ENCODE results near the gene CDK5R1. TPM values are rescaled to one million over a fixed set of nuclear protein-coding genes. Genes with fewer than 3 reads are reported as not detected.
A peak's percentile ranks its signal among the peaks of the same experiment; 100 is the strongest.

Gene CDK5R1
- polyA plus RNA-seq, 1 donor from 2014 or later: 3.8 TPM

GRCh38 chr17:32484041-32484461 lies 2.7 kb upstream of the CDK5R1 start:
- no peaks in the 10 kb centered on the region for H3K9me3 Mint-ChIP-seq
- H3K4me3 Mint-ChIP-seq: peak overlapping the region in 2 of 4 donors; percentile 14 to 81
- H3K36me3 Mint-ChIP-seq: peaks cover 1% of the 10 kb centered on the region
- H3K27ac Mint-ChIP-seq: peak overlapping the region in 2 of 3 donors; percentile 59 to 71
- peaks cover 18 to 21% (median 20%) of the 10 kb centered on the region in 3 donors for H3K4me1 Mint-ChIP-seq
- H3K27me3 Mint-ChIP-seq: no peaks in the 10 kb centered on the region

DNA sequence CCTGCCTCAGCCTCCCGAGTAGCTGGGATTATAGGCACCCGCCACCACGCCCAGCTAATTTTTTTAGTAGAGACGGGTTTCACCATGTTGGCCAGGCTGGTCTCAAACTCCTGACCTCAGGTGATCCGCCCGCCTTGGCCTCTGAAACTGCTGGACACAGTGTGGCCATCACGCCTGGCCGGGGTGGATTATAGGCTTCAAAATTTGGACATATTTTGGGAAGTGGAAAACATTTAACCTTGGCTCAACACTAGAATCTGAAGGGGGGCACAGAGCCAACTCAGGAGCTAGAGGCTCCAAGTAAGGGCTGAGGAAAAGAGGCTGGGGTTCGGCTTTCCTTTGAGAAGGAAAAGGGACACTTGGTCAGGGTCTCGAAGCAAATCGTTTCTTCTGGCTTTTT lies 2.2 kb upstream of the CDK5R1 start:
- H3K27me3 Mint-ChIP-seq: no peaks in the 10 kb centered on the region
- H3K36me3 Mint-ChIP-seq: peaks cover 1% of the 10 kb centered on the region
- H3K4me3 Mint-ChIP-seq: peak overlapping the region in 3 of 4 donors; percentile 22 to 81 (median 65)
- peak overlapping the region in 2 of 3 donors; percentile 71 to 83 for H3K27ac Mint-ChIP-seq
- H3K9me3 Mint-ChIP-seq: no peaks in the 10 kb centered on the region
- peaks cover 24 to 27% (median 26%) of the 10 kb centered on the region in 3 donors for H3K4me1 Mint-ChIP-seq

DNA sequence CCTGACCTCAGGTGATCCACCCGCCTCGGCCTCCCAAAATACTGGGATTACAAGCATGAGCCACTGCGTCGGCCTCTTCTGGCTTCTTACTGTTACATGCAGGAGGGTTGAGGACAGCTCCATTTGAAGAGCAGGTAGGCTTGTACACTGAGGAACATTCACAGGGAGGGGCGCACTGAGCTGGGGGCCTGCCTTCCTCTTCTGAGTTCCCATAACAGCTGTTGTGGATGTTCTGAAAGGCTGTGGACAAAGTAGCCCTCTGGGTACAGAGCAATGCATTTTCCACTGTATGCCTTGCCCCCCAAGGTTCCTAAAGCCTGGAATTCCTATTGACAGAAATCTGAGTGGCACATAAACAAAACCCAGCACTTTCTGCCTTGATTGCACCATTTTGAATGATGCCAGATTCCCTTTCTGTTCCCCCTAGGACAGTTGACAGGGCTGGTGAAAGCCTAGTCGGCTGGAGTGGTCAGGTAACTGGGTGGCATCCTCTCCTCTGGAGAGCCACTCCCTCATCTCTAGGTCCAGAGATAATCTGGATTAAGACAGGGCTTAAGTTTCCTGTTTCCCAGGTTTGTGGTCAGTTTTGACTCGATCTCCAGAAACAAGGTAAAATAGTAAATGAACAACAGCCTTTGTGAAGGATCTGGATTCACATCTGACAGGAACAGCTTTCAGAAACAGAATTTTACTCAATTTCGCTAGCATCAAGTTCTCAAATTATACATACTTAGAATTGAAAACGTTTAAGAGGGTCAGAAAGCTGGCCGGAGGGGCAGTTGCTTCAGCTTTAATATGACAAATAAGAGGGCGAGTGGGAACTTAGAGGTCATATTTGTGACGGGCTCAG lies 1.3 kb upstream of the CDK5R1 start:
- H3K27ac Mint-ChIP-seq: peak overlapping the region; percentile 22 to 93 (median 67)
- peaks cover 1% of the 10 kb centered on the region for H3K36me3 Mint-ChIP-seq
- H3K9me3 Mint-ChIP-seq: no peaks in the 10 kb centered on the region
- H3K27me3 Mint-ChIP-seq: no peaks in the 10 kb centered on the region
- peaks cover 30 to 34% (median 33%) of the 10 kb centered on the region in 3 donors for H3K4me1 Mint-ChIP-seq
- H3K4me3 Mint-ChIP-seq: peak overlapping the region; percentile 72 to 96 (median 84)

DNA sequence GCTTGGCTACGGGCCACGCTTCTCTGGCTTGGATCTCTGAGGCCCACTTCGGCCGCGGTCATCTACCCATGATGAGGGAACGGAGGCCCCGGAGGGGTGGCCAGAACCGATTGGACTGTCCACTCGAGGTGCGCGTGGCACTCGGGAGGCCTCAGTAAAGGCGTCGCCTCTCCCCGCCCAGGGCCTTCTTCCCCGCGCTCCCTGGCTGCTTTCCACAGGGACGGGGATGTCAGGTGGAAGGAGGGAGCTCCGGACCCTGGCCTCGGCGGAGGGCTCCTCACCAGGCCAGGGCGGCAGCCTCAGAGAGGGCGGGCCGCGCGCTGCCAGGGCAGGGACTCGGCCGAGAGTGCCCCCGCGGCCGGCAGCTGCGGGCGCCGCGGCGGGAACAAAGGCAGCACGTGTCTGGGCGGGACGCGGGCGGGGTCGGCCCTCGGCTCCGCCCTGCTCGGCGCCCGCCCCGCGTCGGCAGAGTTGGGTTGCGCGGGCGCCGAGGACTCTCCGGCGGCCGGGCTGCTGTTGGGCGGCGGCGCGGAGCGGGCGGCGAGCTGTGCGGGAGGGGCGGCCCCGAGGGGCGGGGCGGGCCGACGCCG lies 587 bp upstream of the CDK5R1 start:
- Mint-ChIP-seq H3K4me3 (peak overlapping the region; percentile 72 to 96 (median 84)), H3K36me3 (peaks cover 1% of the 10 kb centered on the region), H3K27me3 (no peaks in the 10 kb centered on the region), H3K4me1 (peaks cover 37 to 40% (median 40%) of the 10 kb centered on the region in 3 donors), H3K27ac (peak overlapping the region; percentile 22 to 93 (median 67)), H3K9me3 (no peaks in the 10 kb centered on the region)

DNA sequence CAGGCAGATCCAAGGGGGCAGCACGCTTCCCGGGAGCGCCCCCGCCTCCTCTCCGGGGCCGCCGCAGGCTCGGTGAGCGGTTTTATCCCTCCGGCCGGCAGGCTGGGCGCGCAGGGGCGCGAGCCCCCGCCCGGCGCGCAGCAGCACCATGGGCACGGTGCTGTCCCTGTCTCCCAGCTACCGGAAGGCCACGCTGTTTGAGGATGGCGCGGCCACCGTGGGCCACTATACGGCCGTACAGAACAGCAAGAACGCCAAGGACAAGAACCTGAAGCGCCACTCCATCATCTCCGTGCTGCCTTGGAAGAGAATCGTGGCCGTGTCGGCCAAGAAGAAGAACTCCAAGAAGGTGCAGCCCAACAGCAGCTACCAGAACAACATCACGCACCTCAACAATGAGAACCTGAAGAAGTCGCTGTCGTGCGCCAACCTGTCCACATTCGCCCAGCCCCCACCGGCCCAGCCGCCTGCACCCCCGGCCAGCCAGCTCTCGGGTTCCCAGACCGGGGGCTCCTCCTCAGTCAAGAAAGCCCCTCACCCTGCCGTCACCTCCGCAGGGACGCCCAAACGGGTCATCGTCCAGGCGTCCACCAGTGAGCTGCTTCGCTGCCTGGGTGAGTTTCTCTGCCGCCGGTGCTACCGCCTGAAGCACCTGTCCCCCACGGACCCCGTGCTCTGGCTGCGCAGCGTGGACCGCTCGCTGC lies 832 bp downstream of the CDK5R1 start:
- Mint-ChIP-seq H3K36me3 (peaks cover 2% of the 10 kb centered on the region), H3K4me3 (peak overlapping the region; percentile 77 to 94 (median 92)), H3K27ac (peak overlapping the region; percentile 44 to 85 (median 80)), H3K4me1 (peaks cover 46 to 54% (median 53%) of the 10 kb centered on the region in 3 donors), H3K27me3 (no peaks in the 10 kb centered on the region), H3K9me3 (no peaks in the 10 kb centered on the region)

DNA sequence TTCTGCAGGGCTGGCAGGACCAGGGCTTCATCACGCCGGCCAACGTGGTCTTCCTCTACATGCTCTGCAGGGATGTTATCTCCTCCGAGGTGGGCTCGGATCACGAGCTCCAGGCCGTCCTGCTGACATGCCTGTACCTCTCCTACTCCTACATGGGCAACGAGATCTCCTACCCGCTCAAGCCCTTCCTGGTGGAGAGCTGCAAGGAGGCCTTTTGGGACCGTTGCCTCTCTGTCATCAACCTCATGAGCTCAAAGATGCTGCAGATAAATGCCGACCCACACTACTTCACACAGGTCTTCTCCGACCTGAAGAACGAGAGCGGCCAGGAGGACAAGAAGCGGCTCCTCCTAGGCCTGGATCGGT lies 1.4 kb downstream of the CDK5R1 start:
- Mint-ChIP-seq H3K36me3 (peaks cover 2% of the 10 kb centered on the region), H3K27ac (peak overlapping the region; percentile 44 to 85 (median 80)), H3K27me3 (no peaks in the 10 kb centered on the region), H3K4me3 (peak overlapping the region; percentile 77 to 94 (median 92)), H3K4me1 (peaks cover 51 to 60% (median 59%) of the 10 kb centered on the region in 3 donors), H3K9me3 (no peaks in the 10 kb centered on the region)

GRCh38 chr17:32488604-32489180 lies 1.9 kb downstream of the CDK5R1 start:
- H3K4me3 Mint-ChIP-seq: peak overlapping the region; percentile 77 to 94 (median 92)
- H3K4me1 Mint-ChIP-seq: peaks cover 52 to 63% (median 58%) of the 10 kb centered on the region in 3 donors
- H3K27ac Mint-ChIP-seq: peak overlapping the region; percentile 44 to 85 (median 80)
- no peaks in the 10 kb centered on the region for H3K27me3 Mint-ChIP-seq
- H3K9me3 Mint-ChIP-seq: no peaks in the 10 kb centered on the region
- peaks cover 2% of the 10 kb centered on the region for H3K36me3 Mint-ChIP-seq

GRCh38 chr17:32489320-32490100 lies 2.7 kb downstream of the CDK5R1 start:
- peak overlapping the region; percentile 77 to 94 (median 92) for H3K4me3 Mint-ChIP-seq
- peaks cover 3% of the 10 kb centered on the region for H3K36me3 Mint-ChIP-seq
- peaks cover 46 to 65% (median 59%) of the 10 kb centered on the region in 3 donors for H3K4me1 Mint-ChIP-seq
- H3K27me3 Mint-ChIP-seq: no peaks in the 10 kb centered on the region
- no peaks in the 10 kb centered on the region for H3K9me3 Mint-ChIP-seq
- peak overlapping the region; percentile 78 to 85 (median 81) for H3K27ac Mint-ChIP-seq

DNA sequence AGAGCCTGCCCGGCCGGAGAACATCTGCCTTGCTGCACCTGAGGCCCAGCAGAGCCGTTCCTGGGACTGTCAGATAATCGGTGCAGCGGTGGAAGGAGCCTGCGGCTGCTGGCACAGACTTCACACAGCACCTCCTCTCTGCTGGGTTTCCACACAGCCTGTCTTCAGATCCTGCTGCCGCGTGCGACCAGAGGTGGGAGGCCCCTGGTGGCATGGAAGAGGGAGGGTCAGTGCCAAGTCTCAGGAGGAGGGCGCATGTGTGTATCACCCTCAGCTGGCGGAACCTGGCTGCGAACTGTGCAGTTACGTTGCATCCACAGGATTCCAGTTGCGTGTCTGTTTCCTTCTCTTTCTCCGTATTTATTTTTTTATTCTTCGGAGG lies 3.3 kb downstream of the CDK5R1 start:
- peak overlapping the region in 2 of 3 donors; percentile 81 to 85 for H3K27ac Mint-ChIP-seq
- peak overlapping the region; percentile 77 to 94 (median 92) for H3K4me3 Mint-ChIP-seq
- H3K36me3 Mint-ChIP-seq: peaks cover 3% of the 10 kb centered on the region
- no peaks in the 10 kb centered on the region for H3K9me3 Mint-ChIP-seq
- peaks cover 46 to 65% (median 59%) of the 10 kb centered on the region in 3 donors for H3K4me1 Mint-ChIP-seq
- no peaks in the 10 kb centered on the region for H3K27me3 Mint-ChIP-seq

DNA sequence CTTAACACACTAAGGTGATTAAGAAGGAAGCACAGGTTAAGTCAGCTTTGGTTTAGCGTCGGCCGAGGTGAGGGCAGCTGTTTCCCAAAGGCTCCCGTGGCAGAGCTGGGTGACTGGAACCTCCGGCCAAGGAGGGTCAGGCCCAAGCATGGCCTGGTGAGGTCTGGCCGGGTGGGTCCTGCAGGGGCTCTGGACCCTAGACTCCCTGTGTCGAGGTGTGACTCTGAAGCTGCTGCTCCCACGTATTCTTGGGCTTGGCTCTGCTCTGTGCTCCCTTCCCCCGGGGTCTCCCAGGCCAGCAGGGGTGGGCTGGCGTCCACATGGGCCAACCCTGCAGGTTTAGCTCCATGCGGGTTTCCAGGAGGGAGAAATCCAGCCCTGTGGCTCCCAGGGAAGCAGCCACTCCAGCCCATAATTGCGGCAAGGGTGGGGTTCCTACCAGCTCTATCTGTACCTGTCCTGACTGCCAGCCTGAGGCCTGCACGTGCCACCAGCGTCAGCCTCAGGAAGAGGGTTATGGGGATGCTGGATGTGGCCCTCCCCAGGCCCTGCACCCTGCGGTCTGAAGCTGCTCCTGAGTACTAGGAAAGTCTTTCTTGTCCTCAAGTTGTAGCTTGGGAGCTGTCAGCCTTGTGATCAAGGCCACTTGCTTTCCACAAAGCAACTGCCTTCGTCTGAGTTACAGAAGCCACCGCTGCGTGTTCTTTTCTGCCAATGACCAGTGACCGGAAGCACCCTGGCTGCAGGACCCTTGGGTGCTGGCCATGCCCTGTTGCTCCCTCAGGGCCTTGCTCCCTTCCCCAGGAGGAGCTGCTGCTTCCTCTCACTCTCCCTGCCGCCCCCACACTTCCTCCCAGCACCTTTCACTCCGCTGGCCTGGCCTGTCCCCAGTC lies 4.8 kb downstream of the CDK5R1 start:
- peaks cover 3% of the 10 kb centered on the region for H3K36me3 Mint-ChIP-seq
- H3K27ac Mint-ChIP-seq: peak overlapping the region; percentile 75 to 85 (median 78)
- H3K27me3 Mint-ChIP-seq: no peaks in the 10 kb centered on the region
- no peaks in the 10 kb centered on the region for H3K9me3 Mint-ChIP-seq
- H3K4me1 Mint-ChIP-seq: peaks cover 47 to 60% (median 57%) of the 10 kb centered on the region in 3 donors
- H3K4me3 Mint-ChIP-seq: peak overlapping the region; percentile 65 to 92 (median 84)

- Mint-ChIP-seq H3K27me3 (no peaks in the 10 kb centered on the region), H3K27ac (peak overlapping the region; percentile 75 to 85 (median 78)), H3K4me1 (peaks cover 49 to 60% (median 57%) of the 10 kb centered on the region in 3 donors), H3K9me3 (no peaks in the 10 kb centered on the region), H3K36me3 (peaks cover 3% of the 10 kb centered on the region), H3K4me3 (peak overlapping the region; percentile 13 to 92 (median 84))
Measured at GRCh38 chr17:32492264-32492589, 5.4 kb downstream of the CDK5R1 start.

- Mint-ChIP-seq H3K4me3 (peak overlapping the region in 3 of 4 donors; percentile 63 to 91 (median 77)), H3K36me3 (peaks cover 3% of the 10 kb centered on the region), H3K9me3 (no peaks in the 10 kb centered on the region), H3K4me1 (peaks cover 48 to 56% (median 55%) of the 10 kb centered on the region in 3 donors), H3K27ac (peak overlapping the region; percentile 75 to 85 (median 83)), H3K27me3 (no peaks in the 10 kb centered on the region)
Measured at GRCh38 chr17:32492648-32493289, 6.0 kb downstream of the CDK5R1 start.

DNA sequence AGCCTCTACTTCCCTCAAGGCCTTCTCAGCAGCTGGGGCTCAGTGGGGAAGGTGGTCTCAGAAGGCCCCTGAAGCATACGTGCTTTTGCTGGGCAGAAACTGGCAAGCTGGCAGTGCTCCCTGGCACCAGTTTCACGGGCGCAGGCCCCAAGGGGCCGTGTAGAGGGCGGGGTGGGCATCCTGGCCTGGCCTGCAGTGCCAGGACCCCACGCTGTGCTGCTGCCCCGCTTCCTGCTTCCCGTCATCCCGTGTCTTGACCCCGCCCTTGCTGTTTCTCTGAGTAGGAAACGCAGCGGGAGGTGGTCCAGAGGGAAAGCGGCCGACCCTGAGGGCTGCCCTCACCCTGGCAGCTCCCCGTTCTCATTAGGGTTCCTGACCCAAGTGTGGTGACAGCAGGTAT lies 6.8 kb downstream of the CDK5R1 start:
- peak overlapping the region in 2 of 4 donors; percentile 37 to 91 for H3K4me3 Mint-ChIP-seq
- no peaks in the 10 kb centered on the region for H3K9me3 Mint-ChIP-seq
- peaks cover 3% of the 10 kb centered on the region for H3K36me3 Mint-ChIP-seq
- H3K27ac Mint-ChIP-seq: peak overlapping the region in 1 of 3 donors; percentile 18
- H3K4me1 Mint-ChIP-seq: peaks cover 43 to 49% (median 48%) of the 10 kb centered on the region in 3 donors
- H3K27me3 Mint-ChIP-seq: no peaks in the 10 kb centered on the region

Data from IgD-negative memory B cell (primary cell).